ENCODE results near the gene CUBN.

DNA sequence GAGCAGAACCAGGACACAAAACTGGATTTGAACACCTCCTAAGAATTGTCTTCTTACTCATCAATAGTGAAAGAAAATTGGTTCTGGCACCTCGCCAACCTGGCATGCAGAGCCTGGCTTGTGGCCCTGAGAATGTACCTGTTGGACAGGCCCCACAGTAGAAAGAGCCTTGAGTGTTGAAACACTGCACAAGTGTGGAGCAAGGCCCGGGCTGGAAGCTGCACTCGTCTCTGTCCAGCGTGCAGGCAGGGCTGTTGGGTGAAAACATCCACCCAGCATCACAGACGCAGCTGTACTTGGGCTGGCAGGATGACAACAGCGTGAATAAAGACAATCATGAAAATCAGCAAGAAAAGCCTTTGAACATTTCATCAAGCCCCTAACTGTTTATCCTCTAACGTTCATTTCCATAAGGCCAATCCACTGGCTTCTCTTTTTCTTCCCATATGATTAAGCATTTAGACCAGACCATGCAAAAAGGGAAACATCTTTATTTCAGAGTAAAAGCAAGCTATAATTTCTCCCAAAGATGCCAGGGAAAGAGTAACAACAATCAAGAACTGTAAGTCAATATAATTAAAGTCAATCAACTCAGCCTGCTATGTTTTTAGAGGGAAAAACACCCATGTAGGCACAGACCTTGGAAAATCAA lies 15.6 kb downstream of the CUBN start:
- TF ChIP-seq, protein P1, sequence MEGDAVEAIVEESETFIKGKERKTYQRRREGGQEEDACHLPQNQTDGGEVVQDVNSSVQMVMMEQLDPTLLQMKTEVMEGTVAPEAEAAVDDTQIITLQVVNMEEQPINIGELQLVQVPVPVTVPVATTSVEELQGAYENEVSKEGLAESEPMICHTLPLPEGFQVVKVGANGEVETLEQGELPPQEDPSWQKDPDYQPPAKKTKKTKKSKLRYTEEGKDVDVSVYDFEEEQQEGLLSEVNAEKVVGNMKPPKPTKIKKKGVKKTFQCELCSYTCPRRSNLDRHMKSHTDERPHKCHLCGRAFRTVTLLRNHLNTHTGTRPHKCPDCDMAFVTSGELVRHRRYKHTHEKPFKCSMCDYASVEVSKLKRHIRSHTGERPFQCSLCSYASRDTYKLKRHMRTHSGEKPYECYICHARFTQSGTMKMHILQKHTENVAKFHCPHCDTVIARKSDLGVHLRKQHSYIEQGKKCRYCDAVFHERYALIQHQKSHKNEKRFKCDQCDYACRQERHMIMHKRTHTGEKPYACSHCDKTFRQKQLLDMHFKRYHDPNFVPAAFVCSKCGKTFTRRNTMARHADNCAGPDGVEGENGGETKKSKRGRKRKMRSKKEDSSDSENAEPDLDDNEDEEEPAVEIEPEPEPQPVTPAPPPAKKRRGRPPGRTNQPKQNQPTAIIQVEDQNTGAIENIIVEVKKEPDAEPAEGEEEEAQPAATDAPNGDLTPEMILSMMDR (IDR thresholded peaks at IDR 0.05 in 4 of 5, conservative IDR thresholded peaks at IDR 0.05 in 1 of 5) = no peak
- TF ChIP-seq POLR2A (IDR thresholded peaks at IDR 0.05) = no peak

All from gastrocnemius medialis (tissue), 4 donors.